ENCODE measurements around the gene TREH. TPM values are rescaled to one million over a fixed set of nuclear protein-coding genes. Genes with fewer than 3 reads are reported as not detected.

The TREH gene
- total RNA-seq, 4 donors from 2014 or later: not detected

- DNase-seq (ENCODE audit: extremely low spot score): no peak
- Histone ChIP-seq H3K27me3 (no peaks in the 10 kb centered on the region), H3K9me3 (no peaks in the 10 kb centered on the region), H3K36me3 (no peaks in the 10 kb centered on the region), H3K27ac (replicated peaks in 1 of 4) (no peak overlapping the region), H3K4me3 (no peak overlapping the region), H3K4me1 (peaks cover 0 to 5% (median 2%) of the 10 kb centered on the region in 4 donors)
- TF ChIP-seq POLR2AphosphoS5 (IDR thresholded peaks at IDR 0.05): no peak
- TF ChIP-seq, protein P1, sequence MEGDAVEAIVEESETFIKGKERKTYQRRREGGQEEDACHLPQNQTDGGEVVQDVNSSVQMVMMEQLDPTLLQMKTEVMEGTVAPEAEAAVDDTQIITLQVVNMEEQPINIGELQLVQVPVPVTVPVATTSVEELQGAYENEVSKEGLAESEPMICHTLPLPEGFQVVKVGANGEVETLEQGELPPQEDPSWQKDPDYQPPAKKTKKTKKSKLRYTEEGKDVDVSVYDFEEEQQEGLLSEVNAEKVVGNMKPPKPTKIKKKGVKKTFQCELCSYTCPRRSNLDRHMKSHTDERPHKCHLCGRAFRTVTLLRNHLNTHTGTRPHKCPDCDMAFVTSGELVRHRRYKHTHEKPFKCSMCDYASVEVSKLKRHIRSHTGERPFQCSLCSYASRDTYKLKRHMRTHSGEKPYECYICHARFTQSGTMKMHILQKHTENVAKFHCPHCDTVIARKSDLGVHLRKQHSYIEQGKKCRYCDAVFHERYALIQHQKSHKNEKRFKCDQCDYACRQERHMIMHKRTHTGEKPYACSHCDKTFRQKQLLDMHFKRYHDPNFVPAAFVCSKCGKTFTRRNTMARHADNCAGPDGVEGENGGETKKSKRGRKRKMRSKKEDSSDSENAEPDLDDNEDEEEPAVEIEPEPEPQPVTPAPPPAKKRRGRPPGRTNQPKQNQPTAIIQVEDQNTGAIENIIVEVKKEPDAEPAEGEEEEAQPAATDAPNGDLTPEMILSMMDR (IDR thresholded peaks at IDR 0.05): no peak
- TF ChIP-seq EP300 (IDR thresholded peaks at IDR 0.05): no peak
- no peak for TF ChIP-seq POLR2A (IDR thresholded peaks at IDR 0.05; ENCODE audit: low read depth)
- intact Hi-C loops (cut with DNase I): no loop called here
- 97% methylated on average over 6 of the region's 6 CpGs for WGBS
These were observed 1.5 kb downstream of the TREH start for GRCh38 chr11:118677977-118678376.

- DNase-seq (ENCODE audit: extremely low spot score): no peak
- intact Hi-C loops (cut with DNase I): no loop called here
- H3K4me3 ChIP-seq: no peak overlapping the region
- peaks cover 0 to 4% (median 2%) of the 10 kb centered on the region in 4 donors for H3K4me1 ChIP-seq
- H3K36me3 ChIP-seq: no peaks in the 10 kb centered on the region
- H3K27me3 ChIP-seq: no peaks in the 10 kb centered on the region
- 71% methylated on average over 1 of the region's 1 CpG for WGBS
- H3K27ac ChIP-seq (replicated peaks in 1 of 4): no peak overlapping the region
- no peaks in the 10 kb centered on the region for H3K9me3 ChIP-seq
- TF ChIP-seq, protein P1 (IDR thresholded peaks at IDR 0.05): no peak
- TF ChIP-seq POLR2AphosphoS5 (IDR thresholded peaks at IDR 0.05) (no peak), EP300 (IDR thresholded peaks at IDR 0.05) (no peak), POLR2A (IDR thresholded peaks at IDR 0.05; ENCODE audit: low read depth) (no peak)
These were observed 5.4 kb downstream of the TREH start for GRCh38 chr11:118674082-118674435.

DNA sequence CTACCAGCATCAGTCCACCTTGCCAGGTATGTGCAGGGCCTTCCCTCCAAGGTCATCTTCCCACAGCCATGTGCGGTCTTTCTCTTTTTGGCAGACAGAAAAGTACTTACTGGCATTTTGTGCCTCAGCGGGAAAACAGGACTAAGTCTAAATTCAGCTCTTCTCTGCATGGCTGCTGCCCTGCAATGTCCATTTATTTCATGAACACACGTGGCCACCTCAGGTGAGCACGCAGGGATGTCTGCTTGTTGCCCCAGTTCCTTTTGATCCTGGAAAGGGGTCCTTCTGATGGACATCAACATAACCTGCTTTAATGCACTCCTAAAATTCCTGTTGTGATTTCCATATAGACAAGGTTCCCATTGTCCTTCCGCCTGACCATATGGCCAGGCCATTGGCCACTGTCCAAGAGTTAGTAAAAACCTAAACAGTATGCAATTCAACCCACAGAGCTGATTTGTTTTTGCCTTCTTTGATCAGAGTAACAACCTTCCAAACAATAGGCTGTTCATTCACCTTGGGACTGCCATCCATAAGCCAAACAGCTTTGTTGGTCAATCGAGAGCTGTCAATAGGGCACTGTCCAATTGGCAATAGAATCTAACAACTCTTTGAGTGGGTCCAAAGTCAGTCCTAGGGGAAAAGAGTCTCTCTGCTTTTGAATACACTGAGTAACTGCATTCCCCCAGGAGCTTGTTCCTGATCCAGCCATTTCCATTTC lies 5.9 kb downstream of the TREH start:
- TF ChIP-seq POLR2AphosphoS5 (IDR thresholded peaks at IDR 0.05) (no peak), POLR2A (IDR thresholded peaks at IDR 0.05; ENCODE audit: low read depth) (no peak), EP300 (IDR thresholded peaks at IDR 0.05) (no peak)
- TF ChIP-seq, protein P1 (IDR thresholded peaks at IDR 0.05): no peak
- Histone ChIP-seq H3K36me3 (no peaks in the 10 kb centered on the region), H3K9me3 (no peaks in the 10 kb centered on the region), H3K27ac (replicated peaks in 1 of 4) (no peak overlapping the region), H3K27me3 (no peaks in the 10 kb centered on the region), H3K4me3 (no peak overlapping the region), H3K4me1 (no peaks in the 10 kb centered on the region)
- 81% methylated on average over 5 of the region's 6 CpGs for WGBS
- intact Hi-C loops (cut with DNase I): no loop called here
- DNase-seq (ENCODE audit: extremely low spot score): no peak

GRCh38 chr11:118672846-118673245 lies 6.6 kb downstream of the TREH start:
- TF ChIP-seq EP300 (IDR thresholded peaks at IDR 0.05): no peak
- TF ChIP-seq, protein P1 (IDR thresholded peaks at IDR 0.05): no peak
- TF ChIP-seq POLR2A (IDR thresholded peaks at IDR 0.05; ENCODE audit: low read depth): no peak
- TF ChIP-seq POLR2AphosphoS5 (IDR thresholded peaks at IDR 0.05): no peak
- no peak for DNase-seq (ENCODE audit: extremely low spot score)
- Histone ChIP-seq H3K9me3 (no peaks in the 10 kb centered on the region), H3K4me1 (no peaks in the 10 kb centered on the region), H3K4me3 (no peak overlapping the region), H3K27me3 (no peaks in the 10 kb centered on the region), H3K36me3 (no peaks in the 10 kb centered on the region), H3K27ac (replicated peaks in 1 of 4) (no peak overlapping the region)
- intact Hi-C loops (cut with DNase I): no loop called here
- 54% methylated on average over 1 of the region's 1 CpG for WGBS

GRCh38 chr11:118671254-118671653 lies 8.2 kb downstream of the TREH start:
- TF ChIP-seq, protein P1 (IDR thresholded peaks at IDR 0.05): no peak
- TF ChIP-seq POLR2A (IDR thresholded peaks at IDR 0.05; ENCODE audit: low read depth): no peak
- no peak for TF ChIP-seq POLR2AphosphoS5 (IDR thresholded peaks at IDR 0.05)
- no peak for TF ChIP-seq EP300 (IDR thresholded peaks at IDR 0.05)
- H3K9me3 ChIP-seq: no peaks in the 10 kb centered on the region
- no peak for DNase-seq (ENCODE audit: extremely low spot score)
- no peak overlapping the region for H3K4me3 ChIP-seq
- 93% methylated on average over 2 of the region's 2 CpGs for WGBS
- H3K36me3 ChIP-seq: no peaks in the 10 kb centered on the region
- intact Hi-C loops (cut with DNase I): no loop called here
- H3K27ac ChIP-seq (replicated peaks in 1 of 4): no peak overlapping the region
- H3K4me1 ChIP-seq: no peaks in the 10 kb centered on the region
- H3K27me3 ChIP-seq: no peaks in the 10 kb centered on the region

Data from esophagus muscularis mucosa (tissue), 4 donors.